Ascending aorta (tissue), 2 donors: Measurements from ENCODE around the gene ZNF618. TPM values are rescaled to one million over a fixed set of nuclear protein-coding genes. Genes with fewer than 3 reads are reported as not detected.
A peak's percentile ranks its signal among the peaks of the same experiment; 100 is the strongest.

Experiments
- DNase-seq, 2 donors: peaks; one replicate each; pipeline ENCODE4 v3.0.0-alpha.2; 2019; ENCODE audit warnings: low spot score in 2 of 2
- H3K27ac ChIP-seq, 2 donors: fragments of 200-600 bp; sonication (generic); one replicate each; pipeline ENCODE4 v1.5.1; 2016 to 2017; ENCODE audit warnings: mild to moderate bottlenecking in 1 of 2
- H3K27me3 ChIP-seq: fragments of 200-600 bp; sonication (generic); one replicate; pipeline ENCODE4 v1.5.1; 2017
- H3K36me3 ChIP-seq, 2 donors: fragments of 200-600 bp; sonication (generic); one replicate each; pipeline ENCODE4 v1.5.1; 2016
- H3K4me1 ChIP-seq, 2 donors: fragments of 200-600 bp; sonication (generic); one replicate each; pipeline ENCODE4 v1.5.1; 2016 to 2017; ENCODE audit warnings: mild to moderate bottlenecking in 1 of 2
- H3K4me3 ChIP-seq, 2 donors: fragments of 200-600 bp; sonication (generic); one replicate each; pipeline ENCODE4 v1.5.1; 2016 to 2017; ENCODE audit warnings: mild to moderate bottlenecking in 1 of 2
- H3K9me3 ChIP-seq, 2 donors: fragments of 200-600 bp; sonication (generic); one replicate each; pipeline ENCODE4 v1.5.1; 2016
- intact Hi-C: fragments of 100-400 bp; cut with DNase I; formaldehyde crosslinking; loops from one replicate; pipeline ENCODE4 v1.15.1; 2023
- total RNA-seq: library from RNA; depleted of rRNA; stranded (reverse); fragments of >200 nt; gene quantifications from one replicate; pipeline ENCODE4 v1.1.0, GENCODE V29; 2016
- TF ChIP-seq, protein P1 (sequence below), 3 experiments: fragments of 200-600 bp in 2 of 3; fragments of 450-650 bp in 1 of 3; sonication (generic) in 2 of 3; IDR thresholded peaks; one replicate each; pipeline ENCODE4 v1.5.1; 2016 to 2019; ENCODE audit warnings: antibody characterized with exemption in 3 of 3, mild to moderate bottlenecking in 1 of 3, moderate library complexity in 1 of 3

Gene ZNF618
- total RNA-seq, 1 donor from 2014 or later = 16.1 TPM

DNA sequence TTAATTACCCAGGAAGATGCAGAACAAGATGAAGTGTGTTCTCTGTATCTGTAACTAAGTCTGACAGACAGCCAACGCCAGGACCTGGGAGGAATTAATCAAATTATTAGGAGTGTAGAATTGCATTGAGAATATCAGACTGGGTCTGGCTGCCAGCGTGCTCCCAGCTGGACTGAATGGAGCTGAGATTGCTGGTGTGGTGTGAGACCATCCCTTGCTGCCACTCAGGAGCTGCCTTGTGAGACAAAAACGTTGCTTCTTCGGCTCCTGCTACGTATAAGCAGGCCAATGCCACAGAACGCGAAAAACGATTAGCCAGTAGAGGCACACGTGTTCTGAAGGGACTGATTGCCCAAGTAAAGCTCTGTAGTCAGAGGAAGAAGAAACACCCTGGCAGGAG is 135.2 kb downstream of the ZNF618 start:
- H3K27me3 ChIP-seq = no peaks in the 10 kb centered on the region
- TF ChIP-seq, protein P1, sequence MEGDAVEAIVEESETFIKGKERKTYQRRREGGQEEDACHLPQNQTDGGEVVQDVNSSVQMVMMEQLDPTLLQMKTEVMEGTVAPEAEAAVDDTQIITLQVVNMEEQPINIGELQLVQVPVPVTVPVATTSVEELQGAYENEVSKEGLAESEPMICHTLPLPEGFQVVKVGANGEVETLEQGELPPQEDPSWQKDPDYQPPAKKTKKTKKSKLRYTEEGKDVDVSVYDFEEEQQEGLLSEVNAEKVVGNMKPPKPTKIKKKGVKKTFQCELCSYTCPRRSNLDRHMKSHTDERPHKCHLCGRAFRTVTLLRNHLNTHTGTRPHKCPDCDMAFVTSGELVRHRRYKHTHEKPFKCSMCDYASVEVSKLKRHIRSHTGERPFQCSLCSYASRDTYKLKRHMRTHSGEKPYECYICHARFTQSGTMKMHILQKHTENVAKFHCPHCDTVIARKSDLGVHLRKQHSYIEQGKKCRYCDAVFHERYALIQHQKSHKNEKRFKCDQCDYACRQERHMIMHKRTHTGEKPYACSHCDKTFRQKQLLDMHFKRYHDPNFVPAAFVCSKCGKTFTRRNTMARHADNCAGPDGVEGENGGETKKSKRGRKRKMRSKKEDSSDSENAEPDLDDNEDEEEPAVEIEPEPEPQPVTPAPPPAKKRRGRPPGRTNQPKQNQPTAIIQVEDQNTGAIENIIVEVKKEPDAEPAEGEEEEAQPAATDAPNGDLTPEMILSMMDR (IDR thresholded peaks at IDR 0.05) = no peak
- H3K27ac ChIP-seq = no peak overlapping the region
- DNase-seq = peak in 1 of 2 donors; percentile 35
- H3K9me3 ChIP-seq = no peaks in the 10 kb centered on the region
- no peak overlapping the region for H3K4me3 ChIP-seq
- H3K4me1 ChIP-seq = no peaks in the 10 kb centered on the region
- intact Hi-C loops = no loop called here
- peaks cover 23 to 54% of the 10 kb centered on the region in 2 donors for H3K36me3 ChIP-seq

DNA sequence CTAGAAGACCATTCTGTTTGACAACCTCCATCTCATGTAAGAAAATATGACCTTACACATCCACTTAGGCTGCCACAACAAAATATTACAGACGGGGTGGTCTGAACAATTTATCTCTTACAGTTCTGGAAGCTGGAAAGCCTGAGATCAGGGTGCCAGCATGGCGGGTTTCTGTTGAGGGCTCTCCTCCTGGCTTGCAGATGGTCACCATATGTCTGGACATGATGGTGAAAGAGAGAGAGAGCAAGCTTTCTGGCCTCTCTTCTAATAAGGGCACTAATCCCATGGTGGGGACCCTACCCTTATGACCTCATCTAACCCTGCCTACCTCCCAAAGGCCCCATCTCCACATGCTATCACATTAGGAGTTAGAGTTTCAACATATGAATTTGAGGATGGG is 136.0 kb downstream of the ZNF618 start:
- H3K36me3 ChIP-seq = peaks cover 29 to 56% of the 10 kb centered on the region in 2 donors
- no peak for DNase-seq
- H3K27me3 ChIP-seq = no peaks in the 10 kb centered on the region

GRCh38 chr9:114014044-114014443 is 137.9 kb downstream of the ZNF618 start:
- Histone ChIP-seq H3K36me3 (peaks cover 29 to 56% of the 10 kb centered on the region in 2 donors), H3K4me3 (no peak overlapping the region), H3K4me1 (no peaks in the 10 kb centered on the region), H3K27ac (no peak overlapping the region), H3K27me3 (no peaks in the 10 kb centered on the region), H3K9me3 (no peaks in the 10 kb centered on the region)
- TF ChIP-seq, protein P1 (IDR thresholded peaks at IDR 0.05) = no peak
- DNase-seq = no peak
- intact Hi-C loops = no loop called here

More for the DNA sequence above, 136.0 kb downstream of the ZNF618 start:
- Histone ChIP-seq H3K4me1 (no peaks in the 10 kb centered on the region), H3K9me3 (no peaks in the 10 kb centered on the region), H3K4me3 (no peak overlapping the region), H3K27ac (no peak overlapping the region)
- intact Hi-C loops = no loop called here
- TF ChIP-seq, protein P1 (IDR thresholded peaks at IDR 0.05) = no peak

DNA sequence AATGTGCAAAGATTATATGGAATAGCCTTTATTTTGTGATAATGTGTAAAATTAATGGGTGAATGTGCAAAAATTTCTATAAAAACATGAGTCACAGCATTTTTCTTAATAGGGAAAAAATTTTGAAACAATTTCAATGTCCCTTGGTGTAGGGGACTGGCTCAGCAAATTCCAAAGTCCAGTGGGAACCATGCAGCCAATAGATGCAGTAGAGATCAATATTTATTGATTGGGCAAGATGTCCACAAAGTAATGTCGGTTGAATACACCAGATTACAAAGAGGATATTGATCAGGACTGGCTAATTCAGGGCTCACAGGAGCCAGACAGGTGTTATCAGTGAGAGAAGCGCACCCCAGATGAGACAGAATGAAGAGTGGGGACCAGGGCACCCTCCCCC is 139.5 kb downstream of the ZNF618 start:
- no peak for DNase-seq
- Histone ChIP-seq H3K27ac (no peak overlapping the region), H3K4me3 (no peak overlapping the region), H3K36me3 (peaks cover 29 to 61% of the 10 kb centered on the region in 2 donors), H3K27me3 (no peaks in the 10 kb centered on the region), H3K9me3 (peaks cover 0 to 10% of the 10 kb centered on the region in 2 donors), H3K4me1 (no peaks in the 10 kb centered on the region)
- TF ChIP-seq, protein P1 (IDR thresholded peaks at IDR 0.05) = no peak
- intact Hi-C loops = no loop called here

DNA sequence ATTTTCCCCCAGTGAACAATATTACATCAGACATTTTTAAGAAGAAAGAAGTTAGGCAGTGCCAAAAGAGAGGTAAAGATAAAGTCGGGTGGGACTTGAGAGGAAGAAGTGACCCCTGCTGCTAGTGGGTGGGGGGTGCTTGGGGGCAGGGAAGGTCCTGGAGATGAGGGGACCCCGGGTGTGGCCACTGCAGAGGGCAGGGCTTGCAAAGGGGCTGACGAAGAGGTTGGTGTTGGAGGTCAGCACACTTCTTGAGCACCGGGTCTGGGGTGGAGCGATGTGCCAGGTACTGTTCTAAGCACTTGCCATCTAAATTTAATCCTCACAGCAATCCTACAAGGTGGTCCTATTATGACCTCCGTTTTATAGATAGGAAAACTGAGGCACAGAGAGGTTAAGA is 140.0 kb downstream of the ZNF618 start:
- peaks cover 0 to 10% of the 10 kb centered on the region in 2 donors for H3K9me3 ChIP-seq
- no peaks in the 10 kb centered on the region for H3K27me3 ChIP-seq
- no peak overlapping the region for H3K27ac ChIP-seq
- DNase-seq = peak in 1 of 2 donors; percentile 54
- H3K4me1 ChIP-seq = no peaks in the 10 kb centered on the region
- TF ChIP-seq, protein P1 (IDR thresholded peaks at IDR 0.05) = no peak
- peaks cover 25 to 56% of the 10 kb centered on the region in 2 donors for H3K36me3 ChIP-seq
- no peak overlapping the region for H3K4me3 ChIP-seq
- intact Hi-C loops = no loop called here
